GM19372 (cell line): Measurements from ENCODE around the gene PLCB1.
"Not testable (repeated sequence)": the region's sequence is repeated elsewhere in the genome, so short reads cannot be mapped to it uniquely, and the experiment has no call there.

Experiments used
- ATAC-seq: cut with Tn5 transposase; IDR thresholded peaks from one replicate; pipeline ENCODE4 v1.9.1; 2021; ENCODE audit warnings: mild to moderate bottlenecking, low read depth, moderate library complexity; ENCODE audit not compliant: unreplicated experiment

Gene PLCB1

GRCh38 chr20:8326899-8327298 is 194.8 kb downstream of the PLCB1 start:
- ATAC-seq: no peak

- ATAC-seq: no peak
These were observed 196.1 kb downstream of the PLCB1 start for GRCh38 chr20:8328189-8328588.

DNA sequence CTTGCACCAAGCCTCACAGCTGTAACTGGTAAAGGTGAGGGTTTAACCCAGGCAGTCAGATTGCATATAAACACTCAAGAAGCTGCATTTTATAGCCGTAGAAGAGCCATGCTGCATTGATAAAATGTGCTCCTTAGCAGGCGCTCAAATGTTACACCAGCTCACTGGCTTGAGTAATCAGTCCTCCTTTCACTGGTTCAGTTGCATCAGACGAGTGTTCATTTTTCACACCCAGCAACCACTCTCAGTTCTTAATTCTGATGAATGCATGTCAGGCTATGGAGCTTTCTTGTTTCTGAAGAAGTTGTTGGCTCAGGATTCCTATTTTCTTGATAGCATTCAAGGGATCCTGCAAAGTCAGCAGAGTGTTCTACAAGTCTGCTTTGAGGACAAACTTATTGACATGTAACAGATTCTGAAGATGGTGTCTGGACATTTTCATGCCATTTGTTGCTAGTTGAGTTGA is 198.3 kb downstream of the PLCB1 start:
- ATAC-seq: no peak

GRCh38 chr20:8330785-8331695 is 199.0 kb downstream of the PLCB1 start:
- no peak for ATAC-seq

DNA sequence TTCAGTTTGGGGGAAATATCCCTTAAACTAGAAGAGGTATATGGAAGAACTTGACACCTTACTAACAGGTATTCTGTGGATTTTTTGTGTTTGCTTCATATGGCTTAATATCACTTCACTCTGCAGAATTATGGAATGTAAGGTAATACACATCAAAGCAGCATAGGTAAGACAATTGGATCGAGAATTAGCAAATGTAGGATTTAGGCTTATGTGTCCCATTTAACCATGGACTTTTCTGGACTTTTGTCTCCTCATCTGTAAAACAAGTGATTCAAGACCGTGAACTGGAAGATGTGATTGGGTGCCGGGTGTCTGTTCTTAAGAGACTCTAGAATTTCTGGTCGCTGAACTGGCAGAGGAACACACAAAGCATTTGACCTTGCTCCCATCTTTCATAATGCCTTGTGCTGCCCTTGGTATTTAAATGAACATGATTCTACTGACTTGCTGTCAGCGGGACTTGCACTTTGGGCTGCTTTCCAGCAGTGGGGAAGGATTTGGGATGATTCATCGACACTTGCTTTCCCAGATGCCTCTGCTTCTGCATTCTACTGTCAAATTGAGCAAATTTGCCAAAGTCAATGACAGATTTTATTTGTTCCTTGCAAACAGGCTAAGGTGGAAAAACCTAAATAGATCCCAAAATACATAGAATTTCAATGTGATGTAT is 199.8 kb downstream of the PLCB1 start:
- no peak for ATAC-seq

GRCh38 chr20:8334641-8335040 is 202.6 kb downstream of the PLCB1 start:
- no peak for ATAC-seq

- no peak for ATAC-seq
These were observed 203.0 kb downstream of the PLCB1 start for GRCh38 chr20:8335059-8335458.

GRCh38 chr20:8335495-8336195 is 203.6 kb downstream of the PLCB1 start:
- no peak for ATAC-seq

DNA sequence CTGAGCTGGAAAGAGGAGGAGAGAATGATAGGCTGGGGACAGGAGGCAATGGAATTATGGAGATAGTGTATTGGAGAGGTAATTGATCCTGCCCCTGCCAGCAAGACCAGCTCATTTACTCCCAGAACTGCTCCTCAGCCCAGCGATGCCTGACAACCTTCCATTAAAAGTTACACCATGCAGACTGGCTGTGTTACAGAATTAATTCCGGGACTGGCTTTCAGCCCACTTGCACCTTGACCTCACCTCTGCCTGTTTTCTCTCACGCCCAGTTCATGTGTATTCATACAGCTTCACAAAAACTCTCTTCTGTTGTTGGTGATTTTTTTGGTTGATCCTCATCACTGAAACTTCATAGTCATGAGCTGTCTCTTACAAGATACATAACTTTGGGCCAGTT is 207.3 kb downstream of the PLCB1 start:
- no peak for ATAC-seq

GRCh38 chr20:8342391-8342790 is 210.3 kb downstream of the PLCB1 start:
- no peak for ATAC-seq

DNA sequence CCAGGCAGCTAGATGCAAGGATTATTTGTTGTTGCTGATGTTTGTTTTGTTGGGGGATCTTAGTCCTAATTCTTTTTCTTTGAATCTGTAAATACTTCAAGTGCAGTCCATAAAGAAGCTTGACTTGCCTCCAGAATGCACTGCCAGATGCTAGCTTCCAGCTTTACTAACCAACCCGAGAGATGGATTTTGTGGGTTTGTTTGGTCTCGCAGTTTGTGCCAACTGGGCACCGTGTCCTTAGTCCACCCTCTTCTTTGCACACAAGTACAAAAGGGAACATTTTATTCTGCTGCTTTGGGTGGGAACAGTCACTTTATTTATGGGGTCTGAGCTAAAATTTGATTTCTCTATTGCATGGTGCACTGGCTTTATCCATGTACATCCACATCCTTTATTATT is 212.0 kb downstream of the PLCB1 start:
- ATAC-seq: no peak

DNA sequence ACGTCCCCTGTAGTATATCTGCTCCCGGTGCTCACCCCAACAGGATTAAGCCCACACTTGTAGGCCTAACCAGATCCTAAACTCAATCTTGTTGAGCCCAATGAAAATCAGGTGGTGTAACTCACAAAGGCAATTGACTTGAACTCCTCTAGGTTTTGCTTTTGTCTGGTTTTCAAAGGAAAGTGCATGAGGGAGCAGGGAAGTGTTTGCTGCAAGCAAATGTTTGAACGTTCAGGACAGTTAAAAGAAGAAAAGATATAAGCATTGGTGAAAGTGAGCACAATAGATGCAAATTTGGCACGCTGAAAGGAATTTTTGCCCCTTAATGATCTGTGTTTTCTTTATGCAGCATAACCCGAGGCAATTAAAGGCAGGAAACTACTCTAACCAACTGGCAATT is 212.6 kb downstream of the PLCB1 start:
- ATAC-seq: no peak

- ATAC-seq: no peak
These were observed 214.7 kb downstream of the PLCB1 start for GRCh38 chr20:8346700-8347270.

DNA sequence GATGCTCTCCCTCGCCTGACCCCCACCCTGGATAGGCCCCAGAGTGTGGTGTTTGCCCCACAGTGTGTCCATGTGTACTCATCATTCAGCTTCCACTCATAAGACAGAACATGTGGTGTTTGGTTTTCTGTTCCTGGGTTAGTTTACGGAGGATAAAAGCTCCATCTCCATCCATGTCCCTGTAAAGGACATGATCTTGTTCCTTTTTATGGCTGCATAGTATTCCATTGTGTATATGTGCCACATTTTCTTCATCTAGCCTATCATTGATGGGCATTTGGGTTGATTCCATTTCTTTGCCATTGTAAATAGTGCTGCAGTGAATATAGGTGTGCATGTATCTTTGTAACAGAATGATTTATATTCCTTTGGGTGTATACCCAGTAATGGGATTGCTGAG is 218.2 kb downstream of the PLCB1 start:
- not testable (repeated sequence) for ATAC-seq

DNA sequence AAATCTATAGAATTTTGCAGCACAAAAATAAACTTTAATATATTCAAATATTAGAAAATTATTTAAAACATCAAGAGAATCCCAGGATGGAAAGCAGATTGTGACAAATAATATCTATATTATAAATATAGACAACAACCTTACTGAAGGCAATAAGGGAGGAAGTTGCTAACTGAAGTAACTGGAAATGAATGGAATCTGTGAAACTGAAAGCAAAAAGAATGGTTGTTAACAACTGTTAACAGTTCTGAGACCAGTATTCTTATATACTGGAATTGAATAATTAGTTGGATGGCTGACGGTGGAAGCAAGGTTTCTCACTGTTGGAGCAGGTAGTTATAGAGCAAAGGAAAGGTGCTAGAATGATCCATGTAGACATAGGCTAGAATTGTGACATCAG is 220.4 kb downstream of the PLCB1 start:
- no peak for ATAC-seq

GRCh38 chr20:8353512-8353911 is 221.4 kb downstream of the PLCB1 start:
- no peak for ATAC-seq

DNA sequence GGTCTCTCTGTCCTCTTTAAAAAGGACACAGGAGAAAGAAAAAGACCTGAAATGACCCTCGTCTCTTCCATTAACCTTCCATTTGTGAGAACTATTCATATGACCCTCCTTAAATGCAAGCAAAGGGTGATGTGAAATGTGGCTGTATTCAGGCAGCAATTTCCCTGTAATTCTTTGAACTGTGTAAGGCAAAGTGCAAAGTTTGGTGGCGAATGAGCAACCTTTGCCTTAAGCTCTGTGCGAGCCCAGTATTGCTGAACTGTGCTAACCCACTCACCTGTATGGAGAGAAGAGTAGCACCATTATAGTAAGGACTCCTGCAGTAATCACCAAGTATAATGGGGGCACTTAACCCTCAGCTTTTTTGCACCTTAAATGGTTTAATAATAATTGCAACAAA is 223.4 kb downstream of the PLCB1 start:
- no peak for ATAC-seq

DNA sequence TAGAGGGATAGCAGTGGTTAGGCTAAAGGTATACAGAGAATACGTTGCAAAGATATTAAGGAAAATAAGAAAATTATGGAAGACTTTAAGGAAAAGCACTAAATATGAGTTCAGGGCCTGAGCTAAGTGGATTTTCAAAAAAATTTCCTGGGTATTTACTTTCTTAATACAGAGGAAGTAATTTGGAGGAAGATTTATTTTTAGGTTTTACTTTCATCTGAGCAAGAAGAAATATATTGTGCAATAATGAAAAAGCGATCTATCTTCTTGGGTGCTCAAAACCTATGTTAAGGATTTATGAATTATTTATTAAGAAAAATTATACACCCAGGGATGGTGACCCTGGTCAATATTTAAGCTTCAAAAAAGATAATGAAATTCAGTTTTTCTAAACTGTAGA is 224.7 kb downstream of the PLCB1 start:
- ATAC-seq: no peak

GRCh38 chr20:8357703-8358102 is 225.6 kb downstream of the PLCB1 start:
- no peak for ATAC-seq

DNA sequence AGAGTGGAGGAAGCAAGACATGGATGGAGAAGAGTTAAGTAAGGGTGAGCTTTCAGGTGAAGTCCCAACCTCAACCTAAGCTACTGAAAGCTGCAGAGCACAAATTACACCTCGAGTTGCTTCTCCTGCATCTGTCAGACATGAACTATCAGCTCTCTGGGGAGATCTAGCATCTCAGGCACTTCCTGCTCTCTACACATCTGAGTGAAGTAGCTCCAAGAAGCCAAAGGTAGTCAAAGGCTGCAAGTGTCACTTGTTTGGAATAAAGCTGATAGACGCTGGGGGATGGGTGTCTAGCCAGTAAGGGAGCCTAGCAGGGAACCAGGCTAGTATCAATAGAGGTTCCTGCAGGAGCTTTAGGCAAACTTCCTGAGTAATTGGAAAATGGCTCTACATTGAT is 228.0 kb downstream of the PLCB1 start:
- ATAC-seq: no peak
